GM19397 (cell line): Measurements from ENCODE around the gene RAB40A.
"Not testable (repeated sequence)": the region's sequence is repeated elsewhere in the genome, so short reads cannot be mapped to it uniquely, and the experiment has no call there.

Source experiments
- ATAC-seq: cut with Tn5 transposase; IDR thresholded peaks from one replicate; pipeline ENCODE4 v1.9.1; 2021; ENCODE audit warnings: mild to moderate bottlenecking, moderate library complexity; ENCODE audit not compliant: unreplicated experiment

Gene RAB40A

DNA sequence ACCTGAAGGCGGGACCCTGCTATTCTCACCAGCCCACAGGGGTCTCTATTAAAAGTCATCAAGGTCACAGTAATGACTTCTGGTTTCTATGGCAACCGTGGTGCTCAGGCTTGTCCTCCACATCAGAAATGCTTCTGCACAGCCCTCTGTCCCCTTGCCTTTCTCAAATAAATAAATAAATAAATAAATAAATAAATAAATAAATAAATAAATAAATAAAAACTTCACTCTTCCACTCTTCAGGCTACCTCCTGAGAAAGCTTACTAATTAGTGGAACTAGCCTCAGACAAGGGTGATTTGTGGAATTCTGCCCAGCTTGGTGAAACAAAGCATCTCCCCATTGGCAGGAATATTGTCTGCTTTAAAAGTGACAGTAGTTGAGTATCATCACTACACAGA, 5.5 kb upstream of the RAB40A start:
- no peak for ATAC-seq

DNA sequence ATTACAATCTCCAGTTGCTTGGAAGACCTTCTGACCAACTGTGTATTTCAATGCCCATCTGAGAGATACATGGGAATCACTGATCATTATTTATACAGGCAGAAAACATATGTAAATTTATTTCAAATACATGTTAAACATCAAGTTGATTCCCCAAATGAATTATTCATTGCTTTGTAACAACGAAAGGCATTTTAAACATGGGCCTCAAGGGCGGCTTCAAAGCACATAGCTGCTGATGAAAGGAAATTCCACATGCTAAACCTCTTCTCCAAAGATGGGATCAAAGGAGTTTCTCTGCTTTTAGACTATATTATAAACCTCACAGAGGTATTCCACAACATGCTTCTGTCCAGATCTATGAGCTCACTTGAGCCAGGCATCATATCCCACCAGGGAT, 4.3 kb upstream of the RAB40A start:
- no peak for ATAC-seq

DNA sequence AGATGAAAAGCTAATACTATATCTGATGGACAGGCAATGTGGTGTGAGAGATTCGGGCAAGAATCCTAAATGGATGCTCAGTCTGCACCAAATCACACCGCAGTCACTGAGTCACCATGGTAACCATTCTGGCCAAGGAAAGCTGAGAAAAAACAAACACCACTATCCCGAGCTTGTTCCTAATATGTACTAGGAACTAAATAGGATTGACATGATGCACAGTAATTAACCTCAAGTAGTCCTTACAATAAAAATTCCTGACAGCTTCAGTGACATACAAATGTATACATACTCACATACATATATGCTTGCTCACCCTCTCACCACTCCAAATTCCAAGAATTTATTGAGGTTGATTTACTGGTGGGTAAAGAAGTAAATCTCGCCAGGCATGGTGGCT, 1.1 kb upstream of the RAB40A start:
- ATAC-seq, result no peak

DNA sequence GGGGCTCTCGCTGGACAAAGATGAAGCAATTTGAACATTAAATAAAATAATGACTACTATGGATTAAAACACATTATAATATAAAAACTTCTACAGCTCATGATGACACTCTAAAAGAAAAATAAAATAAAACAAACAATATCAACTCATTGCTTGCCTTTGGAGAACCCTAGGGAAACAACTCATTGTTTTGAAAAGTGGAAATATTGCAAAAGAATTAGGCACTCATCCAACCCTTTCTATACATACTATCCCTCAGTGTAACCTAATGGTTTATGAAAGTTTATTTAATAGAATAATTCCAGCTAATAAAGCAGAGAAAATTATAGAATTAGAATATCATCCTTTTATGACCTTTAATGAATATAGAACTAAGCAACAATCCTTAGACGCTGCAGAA, 718 bp downstream of the RAB40A start:
- ATAC-seq, result no peak

DNA sequence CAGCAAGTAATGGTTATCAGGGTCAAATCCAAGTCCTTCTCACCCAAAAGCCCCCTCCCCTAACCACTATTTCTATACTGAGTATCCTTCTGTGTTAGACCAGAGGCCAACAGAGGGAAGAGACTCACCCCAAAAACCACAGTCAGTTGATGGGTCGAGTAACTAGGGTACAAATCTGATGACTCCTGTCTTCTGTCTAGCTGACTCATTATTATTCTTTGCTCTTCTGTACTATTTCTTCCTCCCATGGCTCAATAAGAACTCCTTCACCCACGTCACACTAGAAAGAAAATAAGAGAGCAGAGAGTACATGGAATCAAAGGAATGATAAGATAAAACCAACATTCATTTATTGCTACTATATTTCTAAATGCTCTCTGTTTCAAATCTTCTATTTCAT, 2.0 kb downstream of the RAB40A start:
- ATAC-seq, result no peak

DNA sequence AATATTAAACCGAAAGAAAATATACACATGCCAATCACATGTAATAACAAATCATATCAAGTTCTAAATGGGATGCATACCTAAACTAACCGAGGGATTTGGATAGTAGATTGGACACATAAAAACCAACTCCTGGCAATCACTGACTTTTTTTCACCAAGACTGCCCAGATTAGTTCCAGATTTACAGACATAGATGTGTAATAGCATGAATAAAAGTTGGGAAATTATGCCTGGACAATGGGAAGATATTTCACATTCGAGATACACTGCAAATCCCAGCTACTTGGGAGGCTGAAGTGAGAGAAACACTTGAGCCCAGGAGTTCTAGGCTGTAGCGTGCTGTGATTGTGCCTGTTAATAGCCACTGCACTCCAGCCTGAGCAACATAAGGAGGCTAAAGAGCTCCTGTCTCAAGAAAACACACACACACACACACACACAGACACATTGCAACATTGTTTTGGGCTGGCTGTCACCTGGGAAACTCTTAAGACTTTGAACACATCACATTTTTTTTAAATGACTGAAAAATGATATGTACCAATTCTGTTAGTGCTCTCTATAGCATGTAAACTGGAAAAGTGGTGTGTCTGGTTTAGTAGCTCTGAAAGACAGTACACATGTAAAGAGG, 5.7 kb downstream of the RAB40A start:
- no peak for ATAC-seq

DNA sequence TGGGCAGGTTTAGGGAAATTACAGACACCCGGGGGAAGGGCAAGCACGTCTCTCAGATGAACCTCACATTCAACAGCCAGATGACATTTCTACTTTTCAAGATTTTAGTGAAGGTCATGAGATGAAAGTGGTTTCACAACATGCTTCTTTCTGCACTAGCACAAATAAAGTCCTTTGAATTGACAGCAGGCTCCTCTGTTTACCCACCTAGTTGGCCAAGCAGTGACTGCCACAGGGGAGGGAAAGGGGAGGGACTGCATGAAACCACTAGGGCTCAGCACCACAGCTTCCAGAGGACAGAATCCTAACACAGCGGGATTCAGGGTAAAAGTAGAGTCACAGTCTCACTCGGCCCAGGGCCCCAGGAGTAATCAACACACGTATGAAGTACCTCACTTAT, 6.2 kb downstream of the RAB40A start:
- no peak for ATAC-seq

DNA sequence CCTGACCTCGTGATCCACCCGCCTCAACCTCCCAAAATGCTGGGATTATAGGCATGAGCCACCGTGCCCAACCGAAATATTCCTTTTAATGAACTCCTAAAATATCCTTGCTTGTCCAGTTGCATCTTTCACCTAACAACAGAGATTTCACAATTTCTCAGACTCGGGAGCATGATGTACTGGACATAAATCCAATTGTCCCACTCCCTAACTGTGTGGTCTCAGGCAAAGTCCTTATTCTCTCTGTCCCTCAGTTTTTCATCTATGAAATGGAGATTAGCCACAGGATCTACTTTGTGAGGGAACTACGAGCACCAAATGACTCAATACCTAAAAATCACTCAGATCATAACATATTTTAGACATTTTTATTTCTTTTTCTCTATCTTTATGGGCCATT, 9.3 kb downstream of the RAB40A start:
- ATAC-seq, result no peak

DNA sequence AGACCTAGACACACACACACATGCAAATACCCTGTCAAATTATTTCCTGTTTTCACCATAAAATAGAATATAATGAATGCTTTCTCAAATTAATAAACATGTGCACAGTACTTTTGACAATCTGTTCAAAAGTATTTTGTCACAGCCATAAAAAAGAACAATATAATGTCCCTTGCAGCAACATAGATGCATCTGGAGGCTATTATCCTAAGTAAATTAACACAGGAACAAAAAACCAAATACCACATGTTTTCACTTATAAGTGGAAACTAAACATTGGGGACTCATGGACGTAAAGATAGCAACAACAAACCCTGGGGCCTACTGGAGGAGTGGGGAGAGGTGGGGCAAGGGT, 15.5 kb downstream of the RAB40A start:
- no peak for ATAC-seq

DNA sequence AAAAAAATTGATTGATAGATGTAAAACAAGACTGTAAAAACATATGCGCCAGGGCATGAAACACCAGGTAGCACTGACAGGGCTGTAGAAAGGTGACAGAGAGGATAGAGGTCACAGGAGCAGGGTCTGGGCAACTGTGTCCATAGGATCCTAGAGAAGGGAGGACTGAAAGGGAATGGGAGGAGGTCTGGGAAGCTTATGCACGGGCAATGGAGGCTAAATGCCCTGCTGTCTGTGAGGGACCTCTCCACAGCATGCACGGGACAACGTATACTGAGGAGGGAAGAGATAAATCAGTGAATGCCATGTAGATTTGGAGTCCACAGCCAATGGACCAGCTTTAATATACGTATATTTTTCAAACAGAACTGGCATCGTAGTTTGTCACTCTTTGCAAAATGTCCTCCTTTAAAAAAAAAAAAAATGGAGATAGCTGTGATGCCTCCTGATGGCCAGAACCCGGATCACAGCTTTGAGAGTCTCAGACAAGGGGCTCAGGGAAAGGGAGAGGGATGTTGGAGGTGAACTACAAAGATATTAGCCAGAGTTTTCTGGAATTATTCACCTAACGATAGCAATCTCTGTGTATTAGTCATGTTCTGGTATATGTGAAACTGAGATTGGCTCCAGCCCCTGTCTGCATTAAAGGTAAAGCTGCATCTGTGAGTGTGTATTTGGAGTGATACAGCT, 16.0 kb downstream of the RAB40A start:
- no peak for ATAC-seq

DNA sequence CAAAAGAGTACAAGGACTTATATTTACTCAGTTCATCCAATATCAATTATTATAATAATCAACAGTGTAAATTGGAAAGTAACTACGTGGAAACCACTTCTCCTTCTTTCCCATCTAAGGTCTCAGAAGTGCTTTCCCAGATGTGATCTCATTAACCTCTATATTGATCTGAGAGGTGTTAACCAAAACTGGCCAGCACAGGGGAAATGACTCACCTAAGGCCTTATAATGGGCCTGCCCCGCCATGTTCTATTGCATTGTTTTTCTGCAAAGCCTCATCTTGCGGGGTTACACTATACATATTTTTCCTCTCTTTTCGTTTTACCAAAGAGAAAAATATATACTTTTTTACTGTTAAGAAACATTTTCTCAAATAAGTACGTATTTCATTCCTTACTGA, 20.5 kb downstream of the RAB40A start:
- ATAC-seq, result no peak

DNA sequence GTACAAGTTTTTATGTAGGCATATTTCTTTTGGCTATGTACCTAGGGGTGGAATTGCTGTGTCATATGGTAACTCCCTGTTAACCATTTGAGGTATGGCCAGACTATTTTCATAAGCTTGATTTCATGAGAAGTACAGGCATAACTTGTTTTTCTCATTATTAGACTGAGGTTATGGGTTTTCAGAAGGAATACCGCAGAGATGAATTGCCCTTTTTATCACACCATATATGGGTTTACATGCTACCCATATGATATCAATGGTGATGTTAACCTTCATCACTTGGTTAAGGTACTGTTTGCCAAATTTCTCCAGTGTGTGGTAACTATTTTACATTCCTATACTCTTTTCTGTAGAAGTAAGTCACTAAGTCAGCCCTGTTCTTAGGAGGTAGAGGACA, 23.5 kb downstream of the RAB40A start:
- no peak for ATAC-seq

DNA sequence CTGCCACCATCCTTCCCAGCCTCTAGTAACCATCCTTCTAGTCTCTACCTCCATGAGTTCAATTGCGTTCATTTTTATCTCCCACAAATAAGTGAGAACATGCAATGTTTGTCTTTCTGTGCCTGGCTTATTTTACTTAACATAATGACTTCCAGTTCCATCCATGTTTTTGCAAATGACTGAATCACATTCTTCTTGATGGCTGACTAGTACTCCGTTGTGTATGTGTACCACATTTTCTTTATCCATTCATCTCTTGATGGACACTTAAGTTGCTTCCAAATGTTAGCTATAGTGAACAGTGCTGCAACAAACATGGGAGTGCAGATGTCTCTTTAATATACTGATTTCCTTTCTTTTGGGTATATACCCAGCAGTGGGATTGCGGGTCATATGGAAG, 25.7 kb downstream of the RAB40A start:
- ATAC-seq, result not testable (repeated sequence)

DNA sequence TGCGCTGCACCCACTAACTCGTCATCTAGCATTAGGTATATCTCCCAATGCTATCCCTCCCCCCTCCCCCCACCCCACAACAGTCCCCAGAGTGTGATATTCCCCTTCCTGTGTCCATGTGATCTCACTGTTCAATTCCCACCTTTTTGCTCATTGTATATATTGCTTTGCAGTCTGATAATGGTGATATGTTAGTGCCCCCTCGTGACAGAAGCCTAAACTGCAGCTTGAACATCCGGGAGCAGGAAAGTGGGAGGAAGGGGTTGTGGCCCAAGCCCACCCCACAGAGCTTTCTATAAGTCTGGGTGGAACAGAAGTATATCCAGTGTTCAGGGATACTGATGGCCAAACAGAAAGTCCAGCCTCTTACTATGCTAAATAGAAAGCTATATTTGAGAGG, 29.6 kb downstream of the RAB40A start:
- ATAC-seq, result not testable (repeated sequence)

DNA sequence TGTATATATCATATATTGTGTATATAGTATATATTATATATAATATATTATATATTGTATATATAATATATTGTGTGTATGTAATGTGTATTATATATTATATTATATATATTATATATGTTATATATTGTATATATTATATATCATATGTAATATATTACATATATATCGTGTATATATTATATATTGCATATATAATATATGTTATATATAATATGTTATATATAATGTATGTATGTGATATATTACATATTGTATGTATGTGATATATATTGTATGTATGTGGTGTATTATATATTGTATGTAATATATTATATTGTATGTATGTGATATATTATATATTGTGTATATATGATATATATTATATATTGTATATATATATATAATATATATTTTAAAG, 30.5 kb downstream of the RAB40A start:
- ATAC-seq, result no peak

DNA sequence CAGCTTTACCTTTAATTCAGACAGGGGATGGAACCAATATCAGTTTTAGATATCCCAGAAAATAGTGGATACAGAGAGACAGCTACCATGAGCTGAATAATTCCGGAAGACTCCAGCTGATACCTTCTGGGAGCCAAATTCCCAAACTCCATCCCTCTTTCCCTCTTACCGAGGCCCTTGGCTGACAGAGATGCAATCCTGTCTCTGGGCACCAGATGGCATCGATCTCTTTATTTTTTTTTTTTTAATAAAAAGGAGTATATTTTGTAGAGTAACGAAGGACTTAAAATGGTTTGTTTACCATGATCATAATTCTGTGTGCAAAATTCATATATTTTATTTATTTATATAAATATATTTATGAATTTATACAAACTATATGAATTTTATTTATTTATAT, 31.0 kb downstream of the RAB40A start:
- no peak for ATAC-seq

DNA sequence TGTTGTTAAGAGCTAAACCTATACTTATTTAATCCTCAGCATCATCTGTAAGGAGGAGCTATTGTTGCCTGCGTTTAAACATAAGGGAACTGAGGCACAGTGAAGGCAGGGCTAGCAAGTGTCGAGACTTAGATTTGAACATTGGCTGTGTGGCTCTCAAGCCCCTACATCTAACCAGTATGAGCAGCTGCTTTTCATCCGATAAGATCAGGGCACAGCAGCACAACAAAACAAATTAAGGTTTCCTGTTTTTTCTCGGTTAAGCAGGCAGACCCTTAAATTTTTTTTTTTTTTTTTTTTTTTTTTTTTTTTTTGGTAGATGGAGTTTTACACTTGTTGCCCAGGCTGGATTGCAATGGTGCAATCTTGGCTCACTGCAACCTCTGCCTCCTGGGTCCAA, 35.6 kb downstream of the RAB40A start:
- ATAC-seq, result no peak

DNA sequence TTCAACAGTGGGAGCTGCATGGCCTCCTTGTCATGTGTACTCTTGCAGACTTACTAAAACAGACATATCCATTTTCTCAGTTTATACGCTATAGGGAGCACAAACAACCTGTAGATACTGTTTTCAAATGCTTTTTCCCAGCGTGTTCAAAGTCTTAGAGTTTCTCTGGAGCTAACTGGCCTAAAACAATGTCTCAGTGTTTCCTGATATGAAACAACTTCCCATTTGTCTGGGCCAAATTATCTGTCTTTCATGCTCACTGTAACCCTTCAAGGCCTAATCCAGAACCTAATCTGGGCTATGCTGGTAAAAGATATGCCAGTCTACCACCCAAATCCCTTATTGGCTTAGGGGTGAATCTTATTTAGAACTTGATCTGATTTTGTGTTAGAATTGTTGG, 38.8 kb downstream of the RAB40A start:
- no peak for ATAC-seq

DNA sequence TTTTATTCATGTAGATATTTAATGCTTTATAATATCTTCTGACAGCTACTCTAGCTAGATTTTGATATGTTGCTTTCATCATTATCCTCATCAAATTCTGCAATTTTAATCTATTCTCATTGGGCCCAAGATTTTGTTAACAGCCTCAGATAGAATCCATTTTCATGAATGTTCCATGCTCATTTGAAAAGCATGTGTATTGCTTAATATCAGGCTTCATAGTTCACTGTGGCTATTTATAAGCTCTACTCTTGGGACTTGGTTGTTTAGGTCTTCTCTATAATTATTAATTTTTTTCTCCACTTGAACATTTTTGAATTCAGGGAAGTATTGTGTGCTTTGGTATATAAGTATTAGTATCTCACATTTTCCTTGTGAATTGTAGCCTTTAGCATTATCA, 41.8 kb downstream of the RAB40A start:
- ATAC-seq, result no peak

DNA sequence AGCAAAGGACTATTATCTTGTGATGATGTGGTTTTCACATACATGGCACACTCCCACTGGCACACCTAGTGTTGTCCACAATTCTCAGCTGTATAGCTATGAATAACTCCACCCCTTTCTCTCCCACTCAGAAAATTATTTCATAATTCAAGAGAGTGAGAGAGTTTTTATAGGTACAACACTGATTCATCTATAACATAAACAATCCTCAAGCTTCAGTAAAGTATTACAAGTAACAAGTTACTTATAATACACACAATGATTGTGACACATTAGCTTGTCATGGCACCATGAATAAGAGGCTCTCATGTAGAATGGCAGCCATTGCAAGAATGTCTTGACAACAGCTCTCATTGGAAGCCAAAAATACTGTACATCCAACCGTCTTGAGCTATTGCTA, 43.9 kb downstream of the RAB40A start:
- no peak for ATAC-seq

DNA sequence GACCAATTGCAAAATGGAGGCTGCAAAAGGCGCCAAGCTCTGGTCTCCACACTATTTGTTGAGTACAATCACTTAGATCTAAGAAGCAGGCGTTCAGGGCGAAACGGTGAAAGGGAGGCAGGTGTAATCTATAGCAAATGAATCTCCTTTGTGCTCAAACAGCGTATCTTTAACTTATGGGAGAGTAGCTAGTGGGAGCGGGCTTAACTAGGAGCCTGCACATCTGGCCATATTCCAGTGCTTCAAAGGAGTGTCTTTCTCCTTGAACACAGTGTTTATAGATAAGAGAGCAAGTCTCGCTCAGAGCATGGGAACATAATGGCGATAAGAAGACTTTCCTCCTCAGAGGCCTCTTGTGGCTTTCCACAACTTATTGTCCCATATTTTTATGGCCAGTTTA, 49.3 kb downstream of the RAB40A start:
- ATAC-seq, result not testable (repeated sequence)

DNA sequence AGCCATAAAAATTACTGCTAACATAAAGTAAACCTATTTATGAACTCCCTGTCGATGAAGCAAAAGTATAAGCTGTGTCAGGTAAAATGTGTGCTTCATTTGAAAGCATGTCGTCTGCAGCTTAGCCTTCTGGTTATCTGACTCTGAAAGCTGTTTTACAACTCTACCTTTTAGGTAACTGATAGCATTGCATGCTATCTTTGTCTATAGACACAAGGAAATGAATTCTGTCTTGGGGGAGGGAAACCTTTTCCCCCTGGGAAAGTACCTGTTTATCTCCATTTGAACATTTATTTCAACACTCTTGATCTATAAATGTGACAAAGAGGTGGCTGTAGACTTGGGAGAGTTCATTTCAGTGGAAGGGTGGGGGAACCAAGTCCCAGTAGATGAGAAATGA, 51.4 kb downstream of the RAB40A start:
- ATAC-seq, result no peak

DNA sequence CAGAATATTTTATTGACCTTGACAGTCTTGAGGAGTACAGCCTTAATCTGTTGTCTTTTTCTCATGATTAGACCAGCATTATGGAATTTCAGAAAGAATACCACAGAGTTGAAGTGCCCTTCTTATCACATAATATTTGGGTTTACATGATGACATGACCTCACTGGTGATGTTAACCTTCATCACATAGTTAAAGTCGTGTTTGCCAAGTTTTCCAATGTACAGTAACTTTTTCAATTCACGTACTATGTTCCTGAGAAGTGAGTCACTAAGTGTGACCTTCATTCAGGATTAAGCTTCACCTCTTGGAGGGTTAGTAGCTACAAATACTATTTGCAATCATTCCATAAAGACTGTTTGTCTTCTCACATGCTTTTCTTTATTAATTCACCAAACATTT, 52.1 kb downstream of the RAB40A start:
- no peak for ATAC-seq
